GM19463 (cell line): ENCODE results near the gene CTCFL.

Experiments used
- ATAC-seq: cut with Tn5 transposase; IDR thresholded peaks from one replicate; pipeline ENCODE4 v1.9.1; 2021; ENCODE audit warnings: mild to moderate bottlenecking, moderate library complexity; ENCODE audit not compliant: unreplicated experiment

Gene CTCFL

DNA sequence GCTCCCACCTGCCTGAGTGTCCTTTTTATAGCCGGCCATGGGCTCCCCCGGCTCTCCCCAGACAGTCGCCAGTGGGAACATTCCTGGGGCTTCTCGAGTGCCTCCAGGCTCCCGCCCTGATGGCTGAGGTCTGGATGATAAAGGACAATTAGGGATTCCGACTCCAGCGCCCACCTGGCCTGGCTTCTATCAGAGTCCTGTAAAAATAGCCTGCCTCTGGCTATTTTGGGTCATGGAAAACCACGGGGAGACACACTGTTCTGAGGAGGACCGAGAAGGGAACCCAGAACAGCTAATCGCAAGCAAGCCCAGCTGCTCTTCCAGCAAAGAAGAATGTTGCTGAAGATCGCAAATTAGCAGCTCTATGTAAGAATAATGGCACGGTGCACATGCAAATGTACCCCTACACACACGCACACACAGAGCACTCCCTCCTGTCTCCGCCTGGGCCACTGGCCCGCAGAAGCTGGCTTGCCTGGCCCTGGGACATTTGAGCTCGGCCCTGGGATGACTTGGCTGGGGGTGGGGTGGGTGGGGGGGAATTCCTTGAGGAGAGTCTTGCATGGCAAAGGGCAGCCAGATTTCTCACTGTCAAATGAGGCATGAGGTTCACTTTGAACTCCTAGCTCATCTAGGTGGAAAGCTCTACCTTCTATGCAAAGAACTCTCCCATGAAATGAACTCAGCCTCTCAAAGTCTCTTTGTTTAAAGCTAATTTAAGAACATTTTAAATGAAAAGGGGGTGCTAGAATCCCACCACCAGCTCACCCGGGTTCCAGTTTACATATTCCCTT lies 55.3 kb downstream of the CTCFL start:
- no peak for ATAC-seq

DNA sequence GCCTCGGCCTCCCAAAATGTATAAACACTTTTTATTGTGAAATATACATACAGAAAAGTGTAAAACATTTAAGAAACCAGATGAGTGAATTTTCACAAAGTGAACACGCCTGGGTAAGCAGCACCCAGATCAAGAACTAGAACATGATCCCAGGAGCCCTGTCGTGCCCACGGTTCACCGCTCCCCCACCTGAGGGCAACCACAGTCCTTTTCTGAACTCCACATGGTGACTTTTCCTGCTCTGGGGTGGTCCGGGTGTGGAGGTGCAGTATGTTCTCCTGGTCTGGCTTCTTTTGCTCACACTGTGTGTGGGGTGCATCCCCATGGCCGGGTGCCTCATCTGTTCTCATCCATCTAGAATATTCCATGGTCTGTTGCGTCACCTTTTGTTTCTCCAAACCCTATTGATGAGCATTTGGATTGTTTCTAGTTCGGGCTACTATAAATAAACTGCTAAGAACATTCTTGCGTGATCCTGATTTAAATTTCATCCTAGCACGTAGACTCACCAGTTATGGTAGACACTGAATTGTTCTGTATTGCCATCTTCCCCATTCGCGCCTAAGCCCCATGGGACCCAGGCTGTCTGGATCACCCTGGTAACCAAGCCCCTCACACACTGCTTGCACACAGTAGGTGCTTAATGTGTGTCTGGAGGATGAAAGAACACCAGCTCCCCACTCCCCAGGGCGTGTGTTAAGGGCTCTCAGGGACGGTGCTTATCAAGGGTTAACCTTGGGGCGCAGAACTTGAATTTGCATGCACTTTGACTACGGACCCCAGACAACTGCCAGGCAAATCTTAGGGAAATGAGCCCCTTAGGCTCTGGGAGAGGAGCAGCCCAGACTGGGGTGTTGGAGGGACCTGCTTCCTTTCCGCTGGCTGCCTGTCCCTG lies 56.2 kb downstream of the CTCFL start:
- no peak for ATAC-seq

DNA sequence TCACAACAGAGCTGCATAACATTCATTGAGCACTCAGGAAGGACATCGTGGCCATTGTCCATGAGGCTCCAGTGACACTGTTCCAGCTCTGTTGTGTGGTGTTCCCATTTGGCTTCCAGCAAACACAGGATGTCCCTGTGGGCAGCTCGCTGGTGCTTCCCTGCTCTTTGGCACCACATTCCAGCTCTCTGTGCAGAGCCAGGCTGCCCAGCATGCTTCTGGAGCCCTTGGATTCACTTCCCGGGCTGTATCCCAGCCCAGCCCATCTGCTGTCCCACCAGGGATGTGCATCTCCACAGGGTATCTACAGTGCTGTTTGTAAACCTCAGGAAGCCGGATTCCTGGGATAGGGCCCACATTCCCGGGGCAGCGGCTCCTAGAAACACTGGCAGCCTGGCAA lies 57.2 kb downstream of the CTCFL start:
- no peak for ATAC-seq

DNA sequence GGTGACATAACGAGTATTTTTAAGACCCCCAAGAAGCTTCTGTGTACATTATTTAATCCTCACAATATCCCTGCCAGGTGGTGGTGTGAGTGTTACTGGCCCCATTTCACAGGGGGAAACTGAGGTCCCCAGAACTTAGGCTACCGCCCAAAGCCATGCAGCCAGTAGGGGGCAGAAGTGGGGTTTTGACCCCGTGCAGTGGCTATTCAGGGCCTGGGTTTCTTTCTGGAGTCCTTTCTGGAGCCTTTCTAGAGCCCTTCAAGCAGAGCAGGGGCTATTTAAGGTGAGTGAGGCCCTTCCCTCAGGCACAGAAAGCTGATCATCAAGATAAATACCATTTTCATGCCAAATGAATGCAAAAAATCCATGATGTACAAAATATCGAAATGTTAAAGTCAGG lies 59.0 kb downstream of the CTCFL start:
- no peak for ATAC-seq

DNA sequence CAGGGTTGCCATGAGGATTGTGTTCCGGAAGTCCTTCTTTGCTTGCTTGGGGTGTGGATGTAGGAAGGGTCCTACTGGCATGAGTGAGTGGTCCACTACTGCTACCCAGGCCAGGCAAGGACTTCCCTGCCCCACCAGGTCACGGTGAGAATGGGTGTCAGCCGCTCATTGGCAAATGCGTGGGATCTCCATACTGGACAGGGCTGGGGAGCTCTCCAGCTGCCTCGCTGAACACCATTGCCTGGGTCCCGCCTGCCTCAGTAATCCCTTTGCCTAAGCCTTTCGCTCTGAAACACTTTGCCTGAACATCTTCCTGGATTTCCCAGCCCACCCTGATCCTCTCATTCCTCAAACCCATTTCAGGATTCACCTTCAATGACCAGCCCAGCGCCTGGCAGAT lies 59.5 kb downstream of the CTCFL start:
- no peak for ATAC-seq

DNA sequence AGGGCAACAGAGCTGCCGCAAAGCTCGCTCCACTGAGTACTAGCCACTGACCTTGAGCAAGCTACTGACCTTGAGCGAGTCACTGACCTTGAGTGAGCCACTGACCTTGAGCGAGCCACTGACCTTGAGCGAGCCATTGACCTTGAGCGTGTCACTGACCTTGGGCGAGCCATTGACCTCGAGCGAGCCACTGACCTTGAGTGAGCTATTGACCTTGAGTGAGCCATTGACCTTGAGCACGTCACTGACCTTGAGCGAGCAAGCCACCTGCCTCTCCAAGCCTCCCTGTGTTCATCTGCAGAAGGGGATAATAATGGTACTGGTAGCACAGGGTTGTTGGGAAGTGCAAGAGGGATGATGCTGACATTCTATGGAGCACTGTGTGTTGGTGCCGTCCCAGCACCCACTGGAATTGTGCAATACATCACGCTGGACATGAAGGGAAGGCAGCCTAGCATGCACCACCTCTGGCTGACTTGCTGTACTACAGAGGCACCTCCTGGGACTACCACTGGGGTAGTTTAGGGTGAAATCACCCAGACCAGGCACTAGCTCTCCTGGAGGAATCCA lies 60.2 kb downstream of the CTCFL start:
- ATAC-seq: no peak

DNA sequence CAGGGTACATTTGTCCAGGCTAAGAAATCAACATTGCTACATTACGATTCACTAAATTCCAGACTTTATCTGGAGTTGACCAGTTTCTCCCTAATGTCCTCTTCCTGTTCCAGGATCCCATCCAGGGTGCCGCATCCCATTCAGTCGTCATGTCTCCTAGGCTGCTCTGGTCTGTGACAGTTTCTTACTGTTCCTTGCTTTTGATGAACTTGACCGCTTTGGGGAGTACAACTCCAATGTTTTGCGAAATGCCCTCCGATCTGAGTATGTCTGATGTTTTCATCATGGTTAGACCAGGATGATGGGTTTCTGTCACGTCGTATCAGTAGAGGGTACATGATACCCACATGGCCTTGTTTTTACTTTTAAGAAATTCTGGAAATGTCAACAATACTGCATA lies 62.2 kb downstream of the CTCFL start:
- ATAC-seq: no peak

DNA sequence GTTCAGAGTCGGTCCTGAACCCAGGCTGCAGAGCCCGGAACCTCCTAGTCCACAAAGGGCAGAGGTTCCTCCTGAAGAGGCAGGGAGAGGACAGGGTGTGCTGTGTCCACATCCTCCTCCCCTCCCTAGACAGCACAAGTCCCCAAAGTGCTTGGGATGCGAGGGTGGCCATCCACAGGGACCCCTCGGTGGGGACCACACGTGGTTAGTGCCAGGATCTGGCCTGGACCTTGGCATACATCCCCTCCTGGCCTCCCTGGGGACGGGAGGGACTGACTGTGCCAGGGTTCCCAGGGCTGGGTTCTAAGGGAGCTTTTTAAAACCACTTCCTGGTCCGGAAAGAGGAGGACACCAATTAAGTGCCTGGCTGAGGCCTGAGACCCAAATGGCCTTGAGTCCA lies 63.2 kb downstream of the CTCFL start:
- ATAC-seq: no peak

DNA sequence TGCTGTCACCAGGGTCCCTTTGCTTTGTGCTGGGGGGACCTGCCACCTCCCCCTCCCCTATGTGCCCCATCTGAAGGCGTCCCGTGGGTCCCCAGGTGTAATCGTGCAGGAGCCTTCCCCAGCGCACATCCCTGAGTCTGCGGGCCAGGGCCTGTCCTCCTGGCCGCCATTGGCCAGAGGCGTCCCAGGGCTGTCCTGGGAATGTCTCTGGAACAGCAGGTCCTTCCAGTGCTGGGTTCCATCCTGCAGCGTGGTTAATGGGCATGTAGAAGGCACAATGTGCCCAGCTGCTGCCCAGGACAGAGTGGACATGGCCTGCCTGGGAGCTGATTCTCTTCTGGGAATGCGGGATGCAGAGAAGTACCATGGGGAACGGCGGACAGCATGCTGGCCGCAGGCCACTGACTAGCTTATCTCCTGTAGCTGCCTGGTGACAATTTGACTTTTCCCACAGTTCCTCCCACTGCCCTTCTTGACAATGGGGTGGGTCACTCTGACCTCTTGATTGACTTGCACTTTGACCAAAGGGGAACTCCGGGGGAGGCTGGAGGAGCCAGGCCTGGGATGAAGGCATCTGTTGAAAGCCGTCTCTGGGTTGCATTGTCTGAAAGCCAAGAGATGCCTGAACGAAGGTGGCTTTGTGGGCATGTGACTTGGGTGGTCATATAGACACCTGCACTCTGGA lies 64.0 kb downstream of the CTCFL start:
- ATAC-seq: no peak

DNA sequence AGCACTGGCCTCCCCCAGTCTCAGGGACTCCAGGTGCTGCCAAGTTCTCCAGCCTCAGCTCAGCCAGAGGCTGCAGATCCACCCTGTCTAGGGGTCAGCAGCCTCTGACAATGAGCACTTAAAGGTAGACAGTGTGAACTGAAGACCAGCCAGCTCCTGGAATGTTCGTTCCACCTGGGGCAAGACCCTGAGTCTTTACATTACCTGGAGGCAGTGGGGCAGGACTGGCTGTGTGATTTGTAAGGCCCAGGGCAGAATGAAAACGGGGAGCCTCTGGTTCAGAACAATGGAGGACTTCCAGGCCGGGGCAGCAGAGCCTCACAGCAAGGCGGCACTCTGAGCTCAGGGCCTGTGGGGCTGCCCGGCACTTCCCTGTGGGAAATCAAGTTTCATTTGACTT lies 65.0 kb downstream of the CTCFL start:
- no peak for ATAC-seq

DNA sequence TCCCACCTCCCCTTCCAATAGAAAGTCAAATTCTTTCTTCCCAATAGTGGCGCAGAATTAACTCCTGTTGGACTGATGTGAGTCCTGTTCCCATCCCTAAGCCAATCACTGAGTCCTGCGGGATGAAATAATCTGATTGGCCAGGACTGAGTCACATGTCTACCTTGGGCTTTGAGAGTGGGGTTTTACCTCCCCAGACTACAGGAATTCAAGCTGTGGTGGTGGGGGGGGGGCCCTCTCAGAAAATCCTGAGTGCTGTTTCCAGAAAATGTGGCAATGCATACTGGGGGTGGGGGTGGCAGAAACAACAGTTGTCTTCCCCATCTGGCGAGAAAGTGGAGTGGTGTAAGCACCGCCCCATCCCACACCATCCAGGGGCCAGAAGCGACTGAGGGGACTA lies 65.7 kb downstream of the CTCFL start:
- ATAC-seq: no peak

DNA sequence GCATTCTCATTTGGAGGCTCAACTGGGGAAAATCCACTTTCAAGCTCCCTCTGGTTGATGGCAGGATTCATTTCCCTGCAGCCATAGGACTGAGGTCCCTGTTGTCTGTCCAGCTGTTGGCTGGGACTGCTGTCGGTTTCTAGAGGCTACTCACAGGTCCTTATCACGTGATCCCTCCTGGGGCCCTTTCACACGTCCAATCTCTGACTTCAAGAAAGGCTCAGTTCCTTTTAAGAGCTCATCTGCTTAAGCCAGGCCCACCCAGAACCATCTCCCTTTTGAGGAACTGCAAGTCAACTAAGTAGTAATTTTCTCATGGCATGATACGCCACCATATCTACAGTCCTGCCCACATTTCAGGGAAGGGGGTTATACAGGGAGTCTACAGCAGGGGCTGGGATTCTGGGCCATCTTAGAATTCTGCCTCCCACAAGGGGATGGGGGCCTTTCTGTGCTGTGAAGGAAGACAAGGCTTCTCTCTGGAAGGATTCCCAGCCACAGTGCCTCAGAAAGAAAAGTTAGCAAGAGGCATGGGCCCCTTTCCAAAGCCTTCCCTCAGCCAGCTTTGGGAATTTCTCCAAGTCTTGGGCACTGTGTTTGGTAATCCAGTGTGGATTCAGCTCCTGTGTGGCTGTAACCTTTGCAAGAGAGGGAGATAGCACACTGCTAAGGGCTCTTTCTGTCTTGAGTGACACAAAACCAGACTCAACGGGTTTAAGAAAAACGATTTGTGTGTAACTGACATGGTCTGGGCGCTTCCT lies 66.4 kb downstream of the CTCFL start:
- ATAC-seq: no peak

DNA sequence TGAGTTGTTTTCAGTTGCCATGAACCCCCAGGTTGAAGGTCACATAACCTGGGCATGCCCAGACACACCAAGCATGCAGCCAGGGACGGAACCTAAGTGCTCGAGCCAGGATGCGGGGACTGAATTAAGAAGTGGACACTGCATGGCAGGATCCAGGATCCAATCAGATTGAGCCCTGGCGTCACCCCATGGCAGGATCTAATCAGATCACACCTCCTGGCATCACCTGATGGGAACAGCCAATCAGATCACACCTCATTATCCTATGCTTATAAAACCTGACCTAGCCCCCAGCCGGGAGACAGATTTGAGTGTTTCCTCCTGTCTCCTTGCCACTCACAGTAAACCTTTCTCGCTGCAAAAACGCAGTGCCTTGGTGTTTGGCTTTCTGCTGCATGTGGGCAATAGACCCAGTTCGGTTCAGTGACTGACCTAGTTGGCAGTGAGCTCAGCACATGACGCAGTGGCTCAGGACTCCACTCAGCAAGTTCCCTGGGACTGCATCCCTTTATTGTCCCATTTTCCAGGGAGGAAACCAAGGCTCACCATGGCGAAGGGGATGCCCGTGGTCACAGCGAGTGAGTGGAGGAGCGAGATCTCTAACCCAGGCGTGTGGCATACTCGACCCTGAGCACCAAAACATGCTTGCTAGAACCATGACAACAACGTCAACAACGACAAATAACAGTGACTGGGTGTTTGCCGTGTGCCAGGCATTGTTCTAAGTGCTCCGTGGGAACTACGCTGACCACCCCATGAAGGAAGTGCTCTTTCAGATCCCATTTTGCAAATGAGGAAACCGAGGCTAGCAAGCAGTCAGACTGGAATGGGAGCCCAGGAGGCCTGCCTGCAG lies 67.5 kb downstream of the CTCFL start:
- ATAC-seq: no peak

DNA sequence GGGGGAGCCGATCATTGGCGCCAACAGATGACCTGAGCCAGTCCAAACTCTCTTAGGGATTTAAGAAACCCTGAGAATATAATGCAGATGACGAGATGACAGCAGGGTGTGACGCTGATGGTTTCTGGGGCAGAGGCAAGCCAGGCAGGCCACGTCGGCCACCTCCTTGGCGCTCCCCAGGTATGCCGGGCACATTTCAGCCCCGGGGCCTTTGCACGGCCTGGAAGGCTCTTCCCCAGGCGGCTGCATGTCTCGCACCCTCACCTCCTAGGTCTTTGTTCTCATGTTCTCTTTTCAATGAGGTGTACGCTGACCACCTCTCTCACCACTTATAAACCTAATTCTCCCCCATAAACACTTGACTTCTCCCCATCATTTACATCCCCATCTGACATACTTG lies 68.8 kb downstream of the CTCFL start:
- no peak for ATAC-seq

DNA sequence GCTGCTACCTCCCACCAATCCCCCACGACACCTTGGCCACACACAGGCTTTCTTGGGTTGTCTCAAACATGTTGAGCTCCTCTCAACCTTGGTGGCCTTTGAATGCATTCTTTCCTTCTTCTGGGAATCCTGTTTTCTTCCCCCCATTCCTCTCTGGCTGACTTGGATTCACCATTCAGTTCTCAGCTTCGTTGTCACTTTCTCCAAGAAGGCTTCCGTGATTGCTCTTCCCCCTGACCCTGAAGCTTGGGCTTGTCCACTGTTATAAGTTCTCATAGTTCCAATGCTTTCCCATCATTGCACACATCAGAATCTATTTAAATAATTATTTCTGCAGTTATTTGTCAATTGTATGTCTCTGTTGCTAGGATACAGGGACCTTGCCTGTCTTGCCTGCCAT lies 69.6 kb downstream of the CTCFL start:
- ATAC-seq: no peak

DNA sequence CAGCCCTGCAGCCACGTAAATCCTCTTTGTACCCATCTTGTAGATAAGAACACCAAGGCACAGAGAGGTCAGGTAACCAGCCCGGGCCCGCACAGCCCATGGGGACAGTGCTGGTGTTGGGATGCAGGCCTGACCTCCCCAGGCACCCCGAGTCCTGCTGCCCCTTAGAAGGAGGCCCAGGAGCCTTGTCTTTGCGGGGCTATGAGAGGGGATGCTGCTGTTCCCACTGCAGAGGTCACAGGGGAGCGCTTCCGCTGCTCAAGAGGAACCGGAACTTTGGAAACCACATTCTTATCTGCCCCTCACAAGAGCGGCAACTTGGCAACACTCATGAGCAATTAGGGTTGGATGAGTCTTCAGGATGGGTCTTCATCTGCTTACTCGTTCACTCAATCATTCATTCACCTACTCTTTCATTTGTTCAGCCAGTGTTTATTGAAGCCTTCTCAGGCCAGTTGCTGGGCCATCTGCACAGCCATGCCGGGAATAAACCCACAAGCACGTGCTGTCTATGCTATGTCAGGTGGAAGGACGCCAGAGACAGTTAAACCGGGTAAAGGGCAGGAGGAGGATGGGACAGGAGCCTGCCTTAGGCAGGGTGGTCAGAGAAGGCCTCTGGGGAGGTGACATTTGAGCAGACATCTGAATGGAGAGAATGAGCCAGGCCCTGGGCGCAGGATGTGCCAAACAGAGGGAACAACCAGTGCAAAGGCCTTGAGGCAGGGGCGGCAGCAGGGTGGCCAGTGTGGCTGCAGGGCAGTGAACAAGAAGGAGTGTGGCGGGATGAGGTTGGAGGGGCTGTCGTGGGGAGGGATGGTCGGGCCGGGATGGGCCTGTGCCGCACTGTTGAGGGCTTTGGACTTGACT lies 72.9 kb downstream of the CTCFL start:
- ATAC-seq: no peak

DNA sequence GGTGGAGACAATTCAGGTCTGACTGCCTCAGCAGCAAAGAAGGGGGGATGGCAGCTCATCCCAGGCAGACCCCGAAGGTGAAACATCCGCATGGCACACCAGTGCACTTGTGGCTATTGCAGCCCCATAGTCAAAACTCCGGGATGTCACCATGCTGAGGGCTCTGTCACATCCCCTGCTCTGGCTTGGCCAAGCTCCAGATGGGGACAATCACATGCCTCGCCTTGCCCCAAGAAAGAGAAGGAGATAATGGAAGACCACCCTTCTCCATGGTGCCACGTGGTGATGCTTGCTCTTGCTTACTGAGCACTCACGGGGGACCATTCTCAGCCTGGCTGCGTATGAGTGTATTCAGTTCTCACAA lies 73.5 kb downstream of the CTCFL start:
- no peak for ATAC-seq

DNA sequence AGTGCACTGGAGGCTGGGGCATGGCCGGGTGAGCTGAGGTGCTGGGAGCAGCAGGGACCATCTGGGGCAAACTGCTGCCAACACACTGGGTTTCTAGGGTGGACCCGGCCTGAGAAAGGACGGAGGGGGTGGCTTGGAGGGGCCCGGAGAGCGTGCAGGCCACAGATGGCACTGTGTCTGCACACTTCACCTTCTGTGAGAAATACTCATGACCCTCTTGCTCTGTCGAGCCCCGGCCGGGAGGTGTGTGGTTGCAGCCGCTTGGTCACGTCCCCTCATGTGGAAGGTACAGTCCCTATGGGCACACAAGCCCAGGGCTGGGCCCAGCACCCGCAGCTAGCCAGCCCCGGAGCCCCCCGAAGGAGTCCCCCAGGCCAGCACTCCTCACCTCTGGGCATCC lies 74.0 kb downstream of the CTCFL start:
- ATAC-seq: peak; percentile 33

DNA sequence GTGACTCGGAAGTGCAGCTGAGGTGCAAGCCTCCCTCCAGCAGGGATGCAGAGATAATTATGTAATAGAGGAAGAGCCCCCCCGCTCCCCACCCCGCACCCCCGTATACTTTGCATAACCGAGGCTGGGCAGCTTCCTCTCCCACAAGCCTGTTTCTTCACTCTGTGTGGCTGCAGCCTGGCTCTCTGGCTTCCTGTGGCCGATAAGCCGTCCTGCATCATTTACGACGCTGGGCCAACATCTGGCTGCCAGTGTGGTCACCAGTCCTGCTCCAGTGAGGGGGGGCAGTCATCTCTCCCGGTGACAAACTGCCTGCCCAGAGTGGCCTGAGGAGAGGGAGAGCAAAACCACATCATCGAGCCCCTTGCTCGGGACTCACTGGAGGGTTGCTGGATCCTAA lies 74.5 kb downstream of the CTCFL start:
- peak; percentile 81 for ATAC-seq
